Measurements from ENCODE around the gene FARS2.

Gene FARS2

GRCh38 chr6:5783584-5784089 is 522.3 kb downstream of the FARS2 start (continued):
- TF ChIP-seq ZNF311 (tag by site-specific recombination; IDR thresholded peaks at IDR 0.05; ENCODE audit: borderline replicate concordance): no peak
- TF ChIP-seq KLF9 (tag by site-specific recombination; IDR thresholded peaks at IDR 0.05; ENCODE audit: low read depth): no peak
- no peak for TF ChIP-seq ZNF24 (tag by site-specific recombination; IDR thresholded peaks at IDR 0.05)
- TF ChIP-seq ZSCAN23 (tag by site-specific recombination; IDR thresholded peaks at IDR 0.05): no peak
- TF ChIP-seq ZBTB44 (tag by site-specific recombination; IDR thresholded peaks at IDR 0.05): no peak
- TF ChIP-seq KLF1 (tag by site-specific recombination; IDR thresholded peaks at IDR 0.05): no peak

- no peak overlapping the region for H3K4me3 ChIP-seq (ENCODE audit: low read depth, low read length)
- no peaks in the 10 kb centered on the region for H3K9me3 ChIP-seq (ENCODE audit: control insufficient read depth, insufficient read depth, low read depth, low read length)
- no peaks in the 10 kb centered on the region for H3K36me3 ChIP-seq (ENCODE audit: control insufficient read depth in 2 of 2, insufficient read depth in 1 of 2, low read length in 2 of 2)
- no peaks in the 10 kb centered on the region for H3K4me1 ChIP-seq (ENCODE audit: control insufficient read depth, insufficient read depth, low read length)
- CTCF ChIA-PET: no interaction called here
- no peak overlapping the region for H3K27ac ChIP-seq (ENCODE audit: extremely low read depth, low read depth, low read length)
- POLR2A ChIA-PET: no interaction called here
- no peak for TF ChIP-seq BCL6B (tag by site-specific recombination; IDR thresholded peaks at IDR 0.05)
- no peak for TF ChIP-seq ZNF391 (tag by site-specific recombination; IDR thresholded peaks at IDR 0.05; ENCODE audit: borderline replicate concordance, low read depth)
- TF ChIP-seq ZBTB1 (tag by site-specific recombination; IDR thresholded peaks at IDR 0.05): no peak
- TF ChIP-seq ZNF335 (tag by site-specific recombination; conservative IDR thresholded peaks at IDR 0.05): no peak
- no peak for TF ChIP-seq ZNF473 (tag by site-specific recombination; IDR thresholded peaks at IDR 0.05)
- no peak for TF ChIP-seq ZNF48 (tag by site-specific recombination; IDR thresholded peaks at IDR 0.05)
- TF ChIP-seq ZNF132 (tag by site-specific recombination; IDR thresholded peaks at IDR 0.05; ENCODE audit: borderline replicate concordance): no peak
- no peak for TF ChIP-seq ZNF266 (tag by site-specific recombination; IDR thresholded peaks at IDR 0.05; ENCODE audit: low read depth)
- TF ChIP-seq TSHZ1 (tag by site-specific recombination; IDR thresholded peaks at IDR 0.05; ENCODE audit: borderline replicate concordance): no peak
- TF ChIP-seq ZNF211 (tag by site-specific recombination; IDR thresholded peaks at IDR 0.05; ENCODE audit: low read depth): no peak
- TF ChIP-seq ZNF521 (tag by site-specific recombination; IDR thresholded peaks at IDR 0.05): no peak
- no peak for TF ChIP-seq ZNF555 (tag by site-specific recombination; conservative IDR thresholded peaks at IDR 0.05)
- TF ChIP-seq ZBTB10 (tag by site-specific recombination; IDR thresholded peaks at IDR 0.05): no peak
- TF ChIP-seq SP2 (tag by site-specific recombination; IDR thresholded peaks at IDR 0.05): no peak
- no peak for TF ChIP-seq CTCF (tag by site-specific recombination; IDR thresholded peaks at IDR 0.05)
- no peak for TF ChIP-seq INSM2 (tag by site-specific recombination; IDR thresholded peaks at IDR 0.05)
Observed at GRCh38 chr6:5785249-5785648, 523.9 kb downstream of the FARS2 start.
